GM19240 (cell line): ENCODE measurements around the gene ELOA.
A peak's percentile ranks its signal among the peaks of the same experiment; 100 is the strongest.
"Not testable (repeated sequence)": the region's sequence is repeated elsewhere in the genome, so short reads cannot be mapped to it uniquely, and the experiment has no call there.

Experiments used
- DNase-seq: peaks from one replicate; pipeline ENCODE4 v3.0.0; 2011; ENCODE audit warnings: low spot score; ENCODE audit not compliant: insufficient read length

The ELOA gene

GRCh38 chr1:23732363-23733224, 10.7 kb upstream of the ELOA start:
- no peak for DNase-seq

- not testable (repeated sequence) for DNase-seq
Measured at GRCh38 chr1:23733281-23733680, 10.0 kb upstream of the ELOA start.

DNA sequence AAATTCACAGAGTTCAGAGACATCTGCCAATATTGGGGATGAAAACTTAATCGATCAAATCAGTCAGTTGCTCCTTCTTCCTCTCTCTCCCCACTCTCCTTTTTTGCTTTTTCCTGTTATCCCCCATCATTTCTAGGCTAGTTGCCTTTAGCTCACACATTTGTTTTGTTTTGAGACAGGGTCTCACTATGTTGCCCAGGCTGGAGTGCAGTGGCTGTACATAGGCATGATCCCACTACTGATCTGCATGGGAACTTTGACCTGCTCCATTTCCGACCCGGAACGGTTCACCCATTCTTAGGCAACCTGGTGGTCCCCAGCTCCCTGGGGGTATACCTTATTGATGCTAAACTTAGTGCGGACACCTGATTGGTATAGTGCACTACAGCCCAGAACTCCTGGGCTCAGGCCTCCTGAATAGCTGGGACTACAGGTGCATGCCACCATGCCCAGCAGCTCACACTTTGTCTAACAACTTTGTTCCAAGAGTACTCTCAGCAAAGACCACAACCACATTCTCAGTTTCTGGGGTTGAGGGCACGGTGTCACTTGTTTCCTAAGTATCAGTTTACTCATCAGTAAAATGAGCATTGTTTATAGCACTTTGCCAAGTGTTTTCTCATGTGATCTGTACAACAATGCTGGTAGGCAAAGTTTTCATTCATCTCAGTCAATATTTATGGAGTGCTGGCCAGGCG, 6.7 kb upstream of the ELOA start:
- DNase-seq: no peak

DNA sequence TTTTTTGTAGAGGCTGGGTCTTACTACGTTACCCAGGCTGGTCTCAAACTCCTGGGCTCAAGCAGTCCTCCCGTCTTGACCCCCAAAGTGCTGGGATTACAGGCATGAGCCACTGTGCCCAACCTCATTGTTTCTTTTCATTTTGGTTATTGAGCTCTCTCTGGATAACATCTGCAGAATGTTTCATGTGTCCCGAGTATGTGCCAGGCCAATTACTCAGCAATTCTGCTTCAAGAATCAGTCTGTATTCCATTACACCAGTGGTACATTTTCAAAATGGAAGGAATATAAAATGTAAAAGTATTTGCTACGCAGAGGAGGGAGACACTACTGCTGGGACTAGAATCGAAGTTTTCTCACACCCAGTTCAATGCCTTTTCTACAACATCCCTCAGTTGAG, 1.7 kb upstream of the ELOA start:
- DNase-seq: no peak

DNA sequence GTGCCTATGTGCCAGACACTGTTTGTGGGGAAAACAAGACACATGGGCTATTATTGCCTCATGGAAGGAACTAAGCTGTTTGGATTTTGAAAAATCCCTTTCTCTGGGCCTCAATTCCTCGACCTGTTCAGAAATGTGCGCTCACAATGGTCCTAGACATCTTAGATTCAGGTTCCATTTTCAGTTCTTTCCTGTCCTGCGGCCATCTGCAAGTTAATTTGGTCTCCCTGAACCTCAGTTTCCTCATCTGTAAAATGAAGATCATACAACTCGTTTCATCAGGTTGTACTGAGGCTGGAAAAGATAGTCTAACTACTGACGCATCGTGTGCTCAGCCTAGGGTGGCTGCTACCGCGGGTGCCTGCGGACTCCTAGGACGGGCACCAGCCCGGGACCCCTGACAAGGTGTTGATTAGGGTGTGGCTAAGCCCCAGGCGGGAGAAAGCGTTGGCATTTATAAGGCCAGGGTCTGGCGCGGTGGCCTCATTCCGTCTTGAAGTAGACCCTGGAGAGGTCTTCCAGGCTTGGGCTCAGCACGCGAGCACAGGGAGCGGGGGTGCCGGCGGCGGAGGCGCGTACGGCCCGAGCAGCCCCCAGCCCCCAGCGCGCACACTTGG, 493 bp upstream of the ELOA start:
- DNase-seq: no peak

- no peak for DNase-seq
Measured at GRCh38 chr1:23745515-23745914, 2.2 kb downstream of the ELOA start.

DNA sequence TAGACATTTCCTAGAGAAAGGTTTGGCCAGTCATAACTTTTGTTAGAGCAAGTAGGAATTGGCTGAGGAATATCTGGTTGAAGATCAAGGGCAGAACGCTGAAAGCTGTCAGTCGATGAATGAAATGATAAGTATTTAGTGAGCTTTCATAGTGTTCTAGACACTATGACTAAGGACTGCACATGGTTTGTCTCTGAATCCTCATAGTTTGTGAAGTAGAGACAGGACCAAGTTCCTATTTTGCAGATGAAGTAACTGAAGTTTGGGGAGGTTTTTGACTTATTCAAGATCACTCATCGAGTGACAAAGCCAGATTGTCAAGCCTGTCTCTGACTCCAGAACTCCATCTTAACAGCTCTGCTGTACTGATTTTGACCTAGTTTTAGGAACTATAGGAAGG, 4.7 kb downstream of the ELOA start:
- no peak for DNase-seq

- peak; percentile 77 for DNase-seq
Measured at GRCh38 chr1:23751050-23751814, 8.0 kb downstream of the ELOA start.

DNA sequence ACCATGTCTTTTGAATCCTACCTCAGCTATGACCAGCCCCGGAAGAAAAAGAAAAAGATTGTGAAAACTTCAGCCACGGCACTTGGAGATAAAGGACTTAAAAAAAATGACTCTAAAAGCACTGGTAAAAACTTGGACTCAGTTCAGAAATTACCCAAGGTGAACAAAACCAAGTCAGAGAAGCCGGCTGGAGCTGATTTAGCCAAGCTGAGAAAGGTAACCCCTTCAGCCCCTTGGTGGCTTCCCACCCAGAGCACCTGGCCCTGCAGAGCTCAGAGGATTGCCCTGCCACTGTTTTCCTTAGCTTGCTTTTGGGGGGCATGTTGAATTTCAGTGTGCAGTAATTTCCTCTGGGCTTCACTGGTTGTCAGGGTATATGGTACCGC, 8.5 kb downstream of the ELOA start:
- DNase-seq: no peak

DNA sequence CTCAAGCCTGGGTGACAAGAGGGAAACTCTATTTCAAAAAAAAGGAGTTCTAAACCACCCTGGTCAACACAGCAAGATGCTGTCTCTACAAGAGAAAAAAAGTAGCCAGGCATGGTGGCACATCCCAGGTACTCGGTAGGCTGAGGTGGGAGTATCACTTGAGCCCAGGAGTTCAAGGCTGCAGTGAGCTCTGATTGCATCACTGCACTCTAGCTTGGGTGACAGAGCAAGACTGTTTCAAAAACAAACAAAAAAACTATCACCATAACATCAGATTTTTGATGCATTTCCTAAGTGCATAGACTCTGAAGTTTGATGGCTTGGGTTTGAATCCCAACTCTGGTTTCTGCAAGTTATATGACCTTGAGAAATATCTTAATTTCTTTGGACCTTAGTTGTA, 9.6 kb downstream of the ELOA start:
- no peak for DNase-seq

GRCh38 chr1:23756676-23757075, 13.4 kb downstream of the ELOA start:
- DNase-seq: no peak

DNA sequence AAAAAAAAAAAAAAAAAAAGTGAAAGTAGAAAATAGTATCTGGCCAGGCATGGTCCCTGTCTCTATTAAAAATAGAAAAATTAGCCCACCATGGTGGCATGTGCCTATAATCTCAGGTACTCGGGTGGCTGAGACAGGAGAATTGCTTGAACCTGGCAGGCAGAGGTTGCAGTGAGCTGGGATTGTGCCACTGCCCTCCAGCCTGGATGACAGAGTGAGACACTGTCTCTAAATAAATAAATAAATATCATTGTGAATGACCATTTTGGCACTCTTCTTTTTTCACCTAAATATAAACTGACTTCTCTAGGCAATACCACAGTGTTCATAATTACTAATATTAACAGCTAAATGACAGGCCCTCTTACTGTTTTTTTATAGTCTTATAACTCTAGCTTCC, 14.5 kb downstream of the ELOA start:
- no peak for DNase-seq

DNA sequence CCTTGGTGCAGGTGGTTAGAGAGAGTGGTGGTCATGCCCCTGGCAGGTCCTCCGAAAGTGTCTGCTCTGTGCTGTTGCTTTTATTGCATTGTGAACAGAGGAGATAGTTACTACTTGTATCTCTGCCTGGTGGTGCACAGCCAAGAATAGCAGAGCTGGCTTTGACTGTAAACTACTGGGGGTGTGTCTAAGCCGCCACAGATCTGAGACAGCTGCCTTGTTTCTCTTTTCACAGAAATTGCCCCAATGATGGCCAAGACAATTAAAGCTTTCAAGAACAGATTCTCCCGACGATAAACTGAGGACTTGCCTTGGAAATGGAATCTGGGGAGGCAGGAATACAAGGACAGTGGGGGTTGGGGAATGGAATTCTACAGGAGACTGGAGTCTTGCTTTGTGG, 16.0 kb downstream of the ELOA start:
- DNase-seq: no peak

DNA sequence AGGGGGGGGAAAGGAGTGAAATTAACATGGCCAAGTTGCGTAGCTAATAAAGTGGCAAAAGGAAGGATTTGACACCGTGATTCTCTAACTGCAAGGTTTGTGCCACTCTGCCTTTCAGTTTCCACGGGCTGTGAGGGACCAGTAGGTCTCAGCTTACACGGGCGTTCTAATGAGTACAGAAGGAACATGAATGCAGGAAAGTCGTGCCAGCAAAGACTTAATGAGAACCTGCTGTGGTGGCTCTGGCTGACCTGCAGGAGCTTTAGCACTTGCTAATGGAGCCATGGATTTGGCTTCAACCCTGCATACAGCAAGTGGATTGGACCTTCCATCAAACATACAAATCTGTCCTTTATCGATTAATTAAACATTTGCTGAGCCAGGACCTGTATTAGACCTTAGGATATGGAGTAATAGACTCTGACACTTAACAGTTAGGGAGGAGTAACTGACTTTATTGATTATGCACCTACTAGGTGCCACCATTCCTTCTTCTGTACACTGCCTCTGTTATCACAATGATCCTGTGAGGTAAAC, 19.8 kb downstream of the ELOA start:
- no peak for DNase-seq

DNA sequence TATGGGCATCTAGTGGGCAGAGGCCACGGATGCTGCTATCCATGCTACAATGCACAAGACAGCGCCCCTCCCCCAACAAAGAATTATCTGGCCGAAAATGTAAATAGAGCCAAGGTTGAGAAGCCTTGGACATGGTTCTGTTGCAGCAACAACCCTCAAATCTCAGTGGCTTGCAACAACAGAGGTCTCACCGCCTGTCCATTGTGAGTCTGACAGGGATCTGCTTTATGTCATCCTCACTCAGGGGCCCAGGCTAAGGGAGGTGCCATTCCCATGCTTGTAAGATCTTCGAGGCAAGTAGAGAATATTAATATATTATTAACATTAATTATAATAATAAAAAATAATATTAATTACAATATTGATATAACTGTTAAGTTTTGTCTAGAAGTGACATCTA, 25.5 kb downstream of the ELOA start:
- DNase-seq: no peak

DNA sequence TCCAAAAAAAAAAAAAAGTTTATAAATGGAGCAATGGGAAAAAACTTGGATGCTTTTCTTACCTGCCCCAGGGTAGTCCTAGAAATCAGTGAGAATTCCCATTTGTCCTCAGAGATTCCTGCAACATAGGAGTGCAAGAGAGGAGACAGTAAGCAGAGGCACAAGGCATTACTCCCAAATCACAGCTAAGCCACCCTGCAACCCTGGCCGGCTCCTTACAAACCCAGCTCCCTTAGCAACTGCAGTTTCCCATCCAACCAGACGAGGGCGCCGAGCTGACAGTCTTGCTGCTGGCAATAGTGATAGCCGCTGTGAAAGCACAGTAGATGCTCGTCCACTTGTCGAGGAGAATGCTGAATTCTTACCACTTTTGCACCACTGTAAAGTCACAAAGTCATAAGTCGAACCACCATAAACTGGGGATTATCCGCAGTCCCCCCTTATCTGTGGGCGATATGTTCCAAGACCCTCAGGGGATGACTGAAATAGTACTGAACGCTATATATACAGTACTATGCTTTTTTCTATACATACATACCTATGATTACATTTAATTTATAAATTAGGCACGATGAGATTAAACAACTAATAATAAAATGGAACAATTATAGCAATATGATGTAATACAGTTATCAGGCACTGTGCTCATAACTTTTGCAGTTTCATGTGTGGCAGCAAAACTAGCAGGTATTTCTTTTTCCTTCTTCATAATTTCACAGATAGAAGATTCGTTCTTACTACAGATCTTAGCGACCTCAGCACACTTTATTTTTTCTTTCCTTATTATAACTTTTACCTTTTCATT, 29.0 kb downstream of the ELOA start:
- DNase-seq: no peak

DNA sequence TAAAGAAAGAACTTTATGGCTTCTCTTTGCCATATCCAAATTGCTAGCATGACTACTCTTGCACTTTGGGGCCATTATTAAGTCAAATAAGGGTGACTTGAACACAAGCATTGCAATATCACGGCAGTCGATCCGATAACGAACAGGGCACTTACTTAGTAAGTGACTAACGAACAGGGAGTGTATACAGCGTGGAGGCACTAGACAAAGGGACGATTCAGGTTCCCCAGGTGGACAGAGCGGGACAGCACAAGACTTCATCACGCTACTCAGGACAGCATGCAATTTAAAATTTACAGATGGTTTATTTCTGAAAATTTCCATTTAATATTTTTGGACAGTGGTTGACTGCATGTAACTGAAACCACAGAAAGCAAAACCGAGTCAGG, 29.6 kb downstream of the ELOA start:
- no peak for DNase-seq

DNA sequence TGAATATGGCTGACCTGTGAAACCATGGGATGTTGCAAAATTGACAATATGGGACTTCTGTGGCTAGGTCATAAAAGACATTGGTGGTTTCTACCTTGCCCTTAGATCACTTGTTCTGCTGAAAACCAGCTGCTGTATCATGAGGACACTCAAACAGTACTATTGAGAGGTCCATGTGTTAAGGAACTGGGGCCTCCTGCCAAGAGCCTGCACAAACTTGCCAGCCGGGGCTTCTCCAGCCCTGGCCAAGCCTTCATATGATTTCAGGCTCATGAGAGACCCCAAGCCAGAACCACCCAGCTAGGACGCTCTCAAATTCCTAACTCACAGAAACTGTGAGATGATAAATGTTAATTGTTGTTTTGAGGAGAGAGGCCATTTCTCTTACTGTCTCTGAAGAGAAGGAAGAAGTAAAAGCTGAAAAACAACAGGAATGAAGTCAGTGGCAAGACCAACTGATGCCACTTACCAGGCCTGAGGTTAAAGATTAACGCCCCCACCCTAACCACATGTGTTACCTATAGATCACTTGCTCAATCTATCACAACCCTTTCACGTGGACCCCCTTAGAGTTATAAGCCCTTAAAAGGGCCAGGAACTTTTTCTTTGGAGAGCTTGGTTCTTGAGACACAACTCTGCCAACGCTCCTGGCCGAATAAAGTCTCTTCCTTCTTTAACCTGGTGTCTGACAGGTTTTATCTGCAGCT, 31.1 kb downstream of the ELOA start:
- DNase-seq: no peak

DNA sequence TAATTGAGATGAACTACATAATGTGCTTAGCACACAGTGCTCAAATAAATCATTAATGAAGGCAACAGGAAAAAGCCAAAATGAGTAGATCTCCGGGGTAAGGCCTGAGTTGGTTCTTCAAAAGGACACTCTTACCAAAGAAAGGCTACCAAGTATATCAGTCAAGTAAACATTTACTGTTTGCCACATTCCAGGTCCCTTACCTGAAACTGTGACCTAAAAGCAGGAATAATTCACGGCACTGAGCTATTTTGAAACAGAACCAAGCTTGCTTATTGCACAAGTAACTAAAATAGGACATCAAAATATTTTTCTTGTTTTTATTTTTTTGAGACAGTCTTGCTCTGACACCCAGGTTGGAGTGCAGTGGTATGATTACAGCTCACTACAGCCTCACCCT, 32.9 kb downstream of the ELOA start:
- DNase-seq: no peak
